GM21447 (cell line): Measurements from ENCODE around the gene TNFSF15.

ENCODE experiments used
- ATAC-seq: cut with Tn5 transposase; IDR thresholded peaks from one replicate; pipeline ENCODE4 v1.9.1; 2021; ENCODE audit not compliant: unreplicated experiment

The TNFSF15 gene

DNA sequence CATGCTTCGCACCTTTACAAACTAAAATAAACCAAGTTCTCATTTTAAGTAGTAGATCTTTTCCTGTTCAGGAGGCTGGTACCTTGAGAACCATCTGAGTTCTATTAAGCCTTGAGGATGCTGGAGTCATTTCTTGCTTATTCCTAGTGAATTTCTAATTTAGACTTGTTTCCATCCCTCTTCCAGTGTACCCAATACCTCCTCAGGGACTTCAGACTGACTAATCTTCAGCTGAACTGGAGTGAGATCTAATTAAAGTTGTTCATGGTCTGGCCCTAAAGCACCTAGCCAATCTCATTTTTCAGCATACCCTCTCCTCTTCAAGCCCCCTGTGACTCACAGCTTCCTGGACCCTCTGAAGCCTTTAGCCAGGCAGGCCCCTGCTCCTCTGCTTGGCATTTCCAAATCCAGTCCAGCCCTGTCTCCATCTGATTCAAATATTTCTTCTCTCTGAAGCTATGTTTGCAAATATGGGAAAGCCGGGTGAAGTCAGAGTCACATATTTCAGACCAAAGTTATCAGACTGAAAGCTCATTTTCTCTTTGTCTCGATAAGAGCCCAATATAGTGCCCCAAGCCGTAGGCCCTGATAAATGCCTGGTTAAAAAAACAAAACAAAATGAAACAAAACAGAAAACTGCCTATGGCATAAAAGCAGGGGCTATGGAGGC lies 19.4 kb upstream of the TNFSF15 start:
- ATAC-seq, result no peak

DNA sequence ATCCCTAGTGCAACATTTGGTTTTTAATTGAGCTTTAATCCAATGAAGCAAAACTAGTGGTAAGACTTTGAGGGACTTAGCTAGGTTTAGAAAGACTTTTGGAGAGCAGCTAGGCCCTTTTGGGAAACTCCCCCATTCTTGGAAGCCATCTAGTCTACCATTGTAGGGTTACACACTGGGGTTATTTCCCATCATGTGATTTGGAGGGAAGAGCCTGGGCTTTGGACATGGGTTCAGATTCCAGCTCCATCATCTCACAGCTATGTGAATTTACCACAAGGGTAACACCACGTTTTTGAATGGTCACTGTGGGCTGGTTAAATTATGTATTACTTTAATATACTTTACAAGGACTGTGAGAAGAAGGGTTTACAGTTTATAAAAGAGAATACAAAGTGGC lies 18.3 kb upstream of the TNFSF15 start:
- no peak for ATAC-seq

DNA sequence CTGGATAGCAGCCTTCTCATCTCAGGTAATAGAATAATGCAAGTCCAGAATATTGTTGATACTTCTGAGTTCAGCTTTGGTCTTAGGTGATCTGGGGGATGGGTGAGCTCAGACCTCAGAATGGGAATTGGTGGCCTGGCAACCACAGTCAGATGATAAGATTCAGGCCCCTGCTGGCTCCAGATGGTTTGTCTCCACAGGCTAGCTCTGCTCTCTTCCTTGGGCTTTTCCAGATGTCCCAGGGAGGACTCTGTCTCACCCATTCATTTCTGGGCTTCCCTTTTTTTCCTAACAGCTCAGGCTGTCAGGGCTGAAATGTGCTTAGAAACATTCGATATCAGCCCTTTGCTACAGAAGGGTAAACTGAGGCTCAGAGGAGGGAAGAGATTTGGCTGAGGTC lies 17.6 kb upstream of the TNFSF15 start:
- ATAC-seq, result no peak

DNA sequence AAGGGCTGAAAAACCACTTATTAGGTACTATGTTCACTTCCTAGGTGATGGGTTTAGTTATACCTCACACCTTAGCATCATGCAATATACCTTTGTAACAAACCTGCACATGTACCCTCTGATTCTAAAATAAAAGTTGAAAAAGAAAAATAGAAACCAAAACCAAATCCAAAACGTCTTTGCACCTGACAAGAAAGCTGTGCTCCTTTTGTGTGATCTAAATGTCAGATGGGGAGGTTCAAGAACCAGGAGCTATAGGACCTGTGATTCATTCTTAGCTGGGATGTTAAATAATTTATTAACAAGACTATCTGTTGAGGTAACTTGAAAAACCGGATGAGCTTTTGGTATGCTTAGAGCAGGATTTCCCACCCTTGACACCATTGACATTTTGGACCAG lies 16.9 kb upstream of the TNFSF15 start:
- ATAC-seq, result no peak

DNA sequence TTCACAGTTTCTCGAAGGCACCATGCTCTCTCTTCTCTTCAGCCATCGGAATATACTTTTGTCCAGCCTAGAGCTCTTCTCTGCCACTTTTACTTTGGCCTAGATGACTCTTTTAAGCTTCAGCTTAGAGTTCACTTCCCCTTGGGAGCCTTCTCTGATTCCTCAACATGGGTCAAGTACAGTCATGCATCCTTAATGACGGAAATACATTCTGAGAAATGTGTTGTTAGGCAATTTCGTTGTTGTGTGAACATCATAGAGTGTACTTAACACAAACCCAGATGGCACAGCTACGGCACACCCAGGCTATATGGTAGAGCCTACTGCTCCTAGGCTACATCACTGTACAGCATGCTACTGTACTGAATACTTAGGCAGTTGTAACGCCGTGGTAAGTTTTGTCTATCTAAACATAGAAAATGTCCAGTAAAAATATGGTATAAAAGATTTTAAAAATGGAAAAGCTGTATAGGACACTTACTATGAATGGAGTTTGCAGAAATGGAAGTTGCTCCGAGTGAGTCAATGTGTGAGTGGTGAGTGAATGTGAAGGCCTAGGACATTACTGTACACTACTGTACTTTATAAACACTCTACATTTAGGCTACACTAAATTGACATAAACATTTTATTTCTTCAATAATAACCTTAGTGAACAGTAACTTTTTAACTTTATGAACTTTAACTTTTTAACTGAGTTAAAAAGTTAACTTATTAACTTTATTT lies 15.1 kb upstream of the TNFSF15 start:
- ATAC-seq, result no peak

DNA sequence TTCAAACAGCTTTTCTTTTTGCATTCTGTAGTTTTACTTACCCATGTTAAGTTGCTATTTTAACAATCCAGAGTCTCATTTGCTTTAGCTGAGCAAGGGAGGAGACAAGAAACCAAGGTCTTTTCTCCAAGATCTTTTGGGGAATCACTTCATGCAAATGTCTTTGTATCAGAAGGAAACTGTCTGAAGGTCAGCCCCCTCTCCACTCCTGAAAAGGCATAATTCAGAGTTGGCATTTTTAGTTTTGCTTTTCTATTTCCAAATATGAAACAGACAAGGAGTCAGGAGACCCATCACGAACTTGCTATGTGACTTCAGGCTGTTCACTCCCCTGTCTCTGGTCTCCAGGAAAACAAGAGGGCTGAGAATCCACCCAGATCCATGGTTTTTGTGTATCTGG lies 12.3 kb upstream of the TNFSF15 start:
- ATAC-seq, result no peak

DNA sequence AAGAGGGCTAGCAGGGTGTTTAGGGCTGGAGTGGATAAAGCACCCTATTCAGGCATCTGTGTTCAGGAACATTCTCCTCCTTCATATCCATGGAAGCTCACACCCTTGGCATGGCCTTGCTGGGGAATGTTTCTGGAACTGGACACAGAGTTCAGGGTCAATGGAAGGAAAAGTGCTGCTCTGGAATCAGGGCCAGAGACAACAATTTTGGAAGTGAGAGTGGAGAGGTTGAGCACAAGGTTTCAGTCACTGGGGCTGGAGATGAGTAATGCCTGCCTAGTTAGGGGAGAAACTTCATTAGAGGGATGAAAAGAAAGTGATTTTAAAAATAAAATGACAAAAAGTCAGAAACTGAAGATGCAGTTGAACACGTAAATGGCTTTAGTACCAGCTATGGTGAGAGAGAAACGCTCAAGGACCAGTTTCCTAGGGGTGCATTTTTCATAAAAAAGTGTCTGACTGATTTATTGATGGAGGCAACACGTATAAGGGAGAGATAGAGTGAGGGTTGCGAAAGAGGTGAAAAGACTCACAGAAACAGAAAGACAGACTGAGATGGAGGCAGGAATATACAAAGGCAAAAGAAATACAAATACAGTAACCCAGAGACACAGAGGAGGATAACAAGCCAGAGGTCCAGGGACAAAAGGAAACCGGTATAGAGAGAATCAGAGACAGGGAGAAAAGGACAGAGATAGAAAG lies 8.0 kb upstream of the TNFSF15 start:
- ATAC-seq, result no peak

DNA sequence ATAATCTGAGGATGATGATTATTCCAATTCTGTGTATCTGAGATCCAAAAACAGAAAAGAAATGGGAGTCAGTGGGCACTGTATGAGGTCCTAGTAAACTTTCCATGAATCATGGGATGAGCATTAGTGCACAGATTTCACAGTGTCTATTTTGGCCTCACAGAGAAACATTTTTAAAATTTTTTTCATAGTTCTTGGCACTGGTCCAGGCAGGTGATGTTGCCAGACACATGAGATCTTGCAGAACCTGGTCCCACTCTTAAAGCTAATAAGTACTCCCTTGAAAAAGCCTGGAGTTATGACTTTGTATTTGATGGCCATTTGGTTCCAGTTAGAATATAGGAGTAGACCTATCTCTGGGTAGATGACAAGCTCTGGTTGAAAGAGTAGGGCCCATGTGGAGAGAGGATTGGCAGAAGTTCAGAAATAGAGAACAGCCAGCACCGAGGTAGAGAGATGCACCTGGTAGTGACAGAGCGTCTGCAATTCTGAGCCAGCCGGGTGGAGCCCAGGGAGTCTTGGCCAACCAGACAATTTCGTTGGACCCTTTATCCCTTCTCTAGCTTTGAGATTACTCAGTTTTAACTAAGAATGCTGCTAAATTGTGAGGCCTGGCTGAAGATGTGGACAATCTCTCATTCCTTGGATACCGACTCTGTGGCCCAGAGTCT lies 6.3 kb upstream of the TNFSF15 start:
- ATAC-seq, result no peak

DNA sequence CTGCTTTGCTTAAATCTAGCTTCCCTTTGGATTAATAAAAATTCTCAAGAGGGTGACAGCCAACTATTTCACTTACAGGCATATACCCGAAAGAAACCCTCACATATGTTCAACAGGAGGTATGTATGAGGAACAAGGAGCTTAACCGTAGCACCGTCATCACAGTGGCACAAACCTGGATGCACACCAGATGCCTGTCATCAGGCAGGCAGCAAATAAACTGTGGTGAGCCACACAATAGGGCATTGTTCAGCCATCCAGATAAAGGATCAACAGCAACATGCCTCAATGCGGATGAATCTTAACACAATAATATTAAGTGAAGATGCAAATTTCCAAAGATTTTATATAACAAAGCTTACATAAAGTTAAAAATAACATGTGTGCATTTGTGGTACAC lies 5.5 kb upstream of the TNFSF15 start:
- ATAC-seq, result no peak

DNA sequence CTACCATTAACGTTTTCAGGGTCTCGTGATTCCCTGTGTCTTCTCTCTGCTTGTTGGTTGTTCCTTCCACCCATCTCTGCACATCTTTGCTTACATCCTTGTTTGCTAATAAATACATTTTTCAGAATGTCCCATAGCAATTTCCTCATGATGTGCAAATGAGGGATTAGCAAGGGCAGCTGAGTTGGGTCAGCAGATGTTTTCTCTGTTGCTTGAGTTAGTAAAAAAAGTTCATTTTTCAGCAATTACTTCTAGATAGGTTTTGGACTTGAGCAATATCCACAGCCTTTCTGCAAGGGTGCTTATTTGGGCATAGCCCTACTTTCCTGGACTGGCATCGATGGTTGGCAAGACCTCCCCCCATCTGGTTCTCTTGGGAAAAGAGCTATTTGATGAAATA lies 4.8 kb upstream of the TNFSF15 start:
- no peak for ATAC-seq

DNA sequence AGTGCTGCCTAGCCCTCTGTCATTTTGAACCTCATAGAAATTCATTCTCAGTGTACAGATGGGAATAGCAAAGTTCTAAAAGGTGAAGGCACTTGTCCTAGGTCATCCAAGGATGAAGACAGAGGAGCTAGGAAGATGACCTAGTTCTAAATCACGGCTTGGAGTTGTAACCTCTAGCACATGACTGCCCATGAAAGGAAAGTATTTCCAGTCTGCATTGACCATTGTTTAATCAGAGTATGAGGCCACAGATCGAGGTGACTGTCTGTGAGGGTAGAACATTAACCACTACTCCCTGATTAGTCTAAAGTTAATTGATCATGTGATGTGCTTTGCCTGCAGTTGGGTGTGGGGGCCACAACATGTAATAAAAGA lies 674 bp upstream of the TNFSF15 start:
- peak; percentile 43 for ATAC-seq

DNA sequence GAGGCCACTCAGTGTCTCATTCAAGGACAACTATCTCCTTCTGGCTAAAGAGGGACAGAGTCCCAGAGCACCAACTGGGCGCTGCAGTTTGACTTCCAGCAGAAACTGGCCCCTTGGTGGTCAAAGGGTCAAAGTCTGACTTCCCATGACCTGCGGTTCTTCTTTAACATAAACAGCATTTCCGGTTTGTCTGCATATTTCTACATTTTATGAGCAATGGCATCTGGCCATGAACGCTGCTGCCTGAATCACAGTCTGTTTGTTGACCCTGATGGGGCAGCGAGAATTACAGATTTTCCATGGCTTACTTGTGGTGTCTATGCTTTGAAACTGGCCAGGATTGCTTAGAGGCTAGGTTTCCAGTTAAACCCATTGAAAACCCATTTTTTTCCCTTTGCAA lies 1.3 kb downstream of the TNFSF15 start:
- no peak for ATAC-seq

DNA sequence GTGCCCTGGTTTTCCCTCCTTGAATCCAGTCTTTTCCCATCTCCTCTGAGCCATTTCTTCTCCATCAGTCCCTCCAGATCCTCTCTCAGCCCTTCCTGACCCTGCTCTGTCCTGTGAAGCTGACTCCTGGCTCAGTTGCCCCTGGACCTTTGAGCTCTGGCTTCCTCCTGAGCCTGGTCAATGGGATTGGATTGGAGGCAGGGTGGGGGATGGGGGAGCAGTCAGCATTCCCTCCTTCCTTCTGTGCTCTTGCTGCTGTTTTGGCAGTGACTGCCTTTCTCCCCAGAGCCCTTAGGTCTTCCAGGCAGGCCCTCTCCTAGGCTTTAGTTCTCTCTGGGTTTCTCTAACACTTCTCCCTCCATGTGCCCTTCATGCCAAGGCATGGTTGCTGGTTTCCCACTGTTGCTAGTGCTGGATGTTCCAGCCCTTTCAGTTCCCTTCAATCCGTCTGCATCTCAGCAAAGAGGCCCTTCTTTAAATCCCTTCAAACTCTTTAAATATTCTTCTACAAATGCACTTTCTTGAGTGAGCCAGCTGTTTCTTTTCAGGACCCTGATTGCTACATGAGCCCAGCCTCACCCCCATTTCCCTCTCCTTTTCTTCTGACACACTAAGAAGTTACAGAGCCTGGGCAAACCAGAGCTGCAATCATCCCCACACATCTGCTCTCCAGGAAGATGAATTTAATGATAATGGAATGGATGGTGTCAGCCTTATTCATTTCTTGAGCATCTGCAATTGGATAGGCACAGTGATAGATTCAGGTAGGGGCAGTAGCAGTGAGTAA lies 2.2 kb downstream of the TNFSF15 start:
- no peak for ATAC-seq

DNA sequence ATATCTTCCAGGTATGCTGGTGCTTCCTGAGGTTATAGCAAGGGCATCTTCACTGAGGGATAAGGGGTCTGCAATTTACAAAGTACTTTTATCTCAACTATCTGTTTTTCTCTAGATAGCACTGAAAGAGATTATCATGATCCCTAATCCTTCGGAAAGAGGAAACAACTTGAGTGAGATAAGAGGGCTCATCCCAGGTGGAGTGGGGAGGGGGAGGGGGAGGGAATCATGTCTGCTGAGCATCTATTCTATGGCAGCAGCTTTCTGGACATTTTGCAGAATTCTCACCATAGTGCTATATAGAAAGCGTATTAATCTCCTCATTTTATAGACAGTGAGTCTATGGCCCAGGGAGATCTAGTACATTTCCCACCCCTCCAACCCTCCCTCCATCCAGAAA lies 5.9 kb downstream of the TNFSF15 start:
- ATAC-seq, result no peak

DNA sequence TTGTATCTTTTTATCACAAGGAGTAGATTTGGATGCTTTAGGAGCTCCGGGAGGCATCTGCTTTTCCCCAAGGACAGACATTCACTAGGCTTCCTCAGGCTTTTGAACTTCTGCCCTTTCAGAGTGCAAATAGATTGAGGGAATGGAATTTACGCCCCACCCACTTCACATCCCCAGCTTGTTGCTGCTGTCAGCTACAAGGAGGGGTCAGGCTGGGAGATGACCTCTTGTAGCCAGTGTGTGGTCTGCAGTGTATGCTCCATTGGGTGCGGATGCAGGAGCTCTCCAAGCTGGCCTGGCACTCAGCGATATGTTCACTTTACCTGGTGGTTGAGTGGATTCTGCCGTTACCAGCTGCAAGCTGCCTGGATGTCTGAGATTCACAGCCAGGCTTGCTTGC lies 6.4 kb downstream of the TNFSF15 start:
- ATAC-seq, result no peak

DNA sequence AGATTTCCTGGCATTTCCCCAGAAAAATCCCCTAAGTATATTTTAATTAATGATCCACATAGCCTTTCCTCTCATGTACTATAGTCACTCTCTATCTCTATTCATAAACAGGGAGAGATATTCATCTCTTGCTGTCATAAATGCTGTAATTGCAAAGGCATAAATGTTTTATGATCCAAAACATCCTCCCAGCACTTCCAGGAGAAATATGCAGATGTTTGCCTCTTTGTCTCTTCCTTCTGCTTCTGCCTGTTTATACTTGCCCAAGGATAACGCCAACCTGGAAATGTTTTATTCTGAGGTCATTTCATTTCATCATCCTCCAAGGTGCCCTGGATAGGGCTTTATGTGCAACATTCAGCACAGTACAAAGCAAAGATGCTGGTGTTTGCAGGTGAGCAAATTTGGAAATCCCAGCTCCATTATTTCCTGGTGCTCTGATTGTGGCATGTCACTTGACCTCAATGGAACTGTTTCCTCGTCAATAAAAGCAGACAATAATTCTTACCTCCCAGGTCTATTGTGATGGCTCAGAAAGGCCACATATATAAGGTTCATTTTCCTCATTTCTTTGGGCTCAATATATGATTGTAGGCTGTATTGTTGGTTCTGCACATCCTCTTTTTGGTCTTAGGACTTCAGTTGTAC lies 6.9 kb downstream of the TNFSF15 start:
- no peak for ATAC-seq

DNA sequence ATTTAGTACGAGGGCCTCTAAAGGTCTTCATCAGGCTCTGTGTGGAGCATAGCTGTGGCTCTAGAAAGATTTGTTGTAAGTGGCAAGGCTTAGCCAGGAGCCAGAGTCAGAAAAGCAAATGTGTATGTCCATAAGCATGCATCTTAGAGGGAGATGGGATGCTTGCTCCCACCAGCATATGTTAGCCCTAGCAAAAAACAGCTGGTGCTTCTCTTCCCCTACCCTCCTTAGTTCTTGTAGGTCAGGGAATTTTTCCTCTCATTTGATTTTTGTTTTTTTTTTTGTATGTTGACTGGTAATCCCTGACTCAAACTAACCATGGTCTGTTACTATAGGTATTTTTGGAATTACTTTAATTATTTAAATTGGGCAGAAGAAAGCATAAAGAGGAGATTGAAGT lies 7.7 kb downstream of the TNFSF15 start:
- ATAC-seq, result no peak

DNA sequence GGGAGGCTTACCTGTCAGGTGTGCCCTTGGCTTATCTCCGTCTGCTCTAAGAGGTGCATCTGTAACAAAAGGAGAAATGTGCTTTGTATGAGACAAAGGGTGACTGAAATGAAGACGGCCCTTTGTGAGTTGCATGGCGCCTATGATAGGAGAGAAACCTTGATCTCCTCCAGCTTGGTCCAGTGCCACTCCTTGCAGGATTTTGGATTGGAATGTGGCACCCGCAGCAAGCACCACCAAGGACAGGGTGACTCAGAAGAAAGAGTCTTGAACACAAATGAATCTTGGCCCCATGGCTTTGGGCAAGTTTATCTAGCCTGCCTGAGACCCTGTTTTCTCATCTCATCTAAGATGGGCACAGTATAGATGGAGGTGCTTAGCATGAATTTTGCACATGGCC lies 13.4 kb downstream of the TNFSF15 start:
- no peak for ATAC-seq

DNA sequence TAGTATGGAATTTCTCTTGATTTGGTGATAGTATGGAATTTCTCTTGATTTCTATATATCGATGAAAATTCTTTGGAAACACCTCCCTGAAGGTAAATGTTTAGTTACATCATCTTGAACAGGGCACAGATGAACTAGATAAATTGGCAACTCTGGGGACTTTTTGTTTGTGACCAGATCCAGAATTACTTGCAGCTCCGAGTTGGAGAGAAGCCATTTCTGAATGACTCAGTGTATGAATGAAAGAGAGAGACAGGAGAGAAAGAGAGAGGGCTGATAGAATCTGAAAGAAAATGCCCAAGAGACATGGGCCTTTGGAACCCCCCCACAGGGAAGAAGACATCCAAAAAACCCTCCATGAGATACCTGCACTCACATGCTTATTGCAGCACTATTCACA lies 14.1 kb downstream of the TNFSF15 start:
- ATAC-seq, result no peak

DNA sequence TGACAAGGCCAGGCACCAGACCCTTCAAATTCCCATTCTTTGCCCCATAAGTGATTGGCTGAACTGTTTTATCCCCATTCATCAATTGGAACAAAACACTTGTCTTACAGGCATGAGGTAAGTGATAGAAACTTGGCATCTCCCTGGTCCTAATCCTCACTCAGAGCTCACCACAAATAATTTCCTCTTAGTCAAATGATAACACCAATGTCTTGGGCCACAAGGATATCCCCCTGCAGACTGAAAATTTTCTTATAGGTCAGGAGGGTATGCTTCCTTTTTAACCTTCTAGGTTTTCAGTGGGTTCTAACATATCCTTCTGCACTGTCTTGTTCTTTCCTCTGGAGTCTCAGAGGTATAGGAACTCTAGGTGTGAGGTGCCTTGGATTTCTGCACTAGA lies 14.5 kb downstream of the TNFSF15 start:
- ATAC-seq, result no peak

DNA sequence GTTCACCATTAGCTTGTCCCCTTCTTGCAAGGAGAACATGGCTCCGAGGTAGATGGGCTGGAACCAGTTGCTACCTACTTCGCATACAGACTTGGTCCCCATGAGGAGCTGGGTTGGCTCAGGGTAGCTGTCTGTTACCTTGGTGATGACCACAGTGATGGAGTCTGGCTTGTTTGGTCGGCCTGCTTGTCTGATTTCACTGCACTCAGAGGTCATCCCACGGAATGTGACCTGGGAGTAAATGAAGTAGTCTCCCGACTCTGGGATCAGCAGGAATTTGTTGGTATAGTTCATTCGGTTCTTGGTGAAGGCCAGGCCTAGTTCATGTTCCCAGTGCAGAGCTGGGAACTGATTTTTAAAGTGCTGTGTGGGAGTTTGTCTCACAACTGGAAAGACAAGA lies 15.3 kb downstream of the TNFSF15 start:
- ATAC-seq, result no peak
